Neural cell (in vitro differentiated cells): ENCODE measurements around the gene GPC3.

Source experiments
- CTCF ChIP-seq: fragments of 450-650 bp; IDR thresholded peaks from 2 replicates; pipeline ENCODE4 v1.5.1; 2014; ENCODE audit warnings: antibody characterized with exemption, mild to moderate bottlenecking, moderate library complexity; ENCODE audit not compliant: poor library complexity, severe bottlenecking
- EZH2 ChIP-seq: fragments of 200-600, 300-800 bp; shearing (Covaris generic), sonication (generic); IDR thresholded peaks from 2 replicates; pipeline ENCODE4 v1.6.1; 2014; ENCODE audit warnings: antibody characterized with exemption, low read length, borderline replicate concordance, mild to moderate bottlenecking; ENCODE audit not compliant: insufficient read depth, poor library complexity, severe bottlenecking
- MXI1 ChIP-seq: fragments of 450-650 bp; conservative IDR thresholded peaks from 2 replicates; pipeline ENCODE4 v1.6.1; 2014; ENCODE audit warnings: antibody characterized with exemption, mild to moderate bottlenecking; ENCODE audit not compliant: poor library complexity, severe bottlenecking
- POLR2AphosphoS5 ChIP-seq: IDR thresholded peaks from 2 replicates; pipeline ENCODE4 v1.6.1; 2012
- REST ChIP-seq: IDR thresholded peaks from 2 replicates; pipeline ENCODE4 v1.6.1; 2012; ENCODE audit warnings: borderline replicate concordance
- SMC3 ChIP-seq: fragments of 450-650 bp; conservative IDR thresholded peaks from 2 replicates; pipeline ENCODE4 v1.6.1; 2014; ENCODE audit warnings: antibody characterized with exemption, mild to moderate bottlenecking, moderate library complexity; ENCODE audit not compliant: poor library complexity
- TAF1 ChIP-seq: IDR thresholded peaks from 2 replicates; pipeline ENCODE4 v1.6.1; 2012; ENCODE audit warnings: low read depth

GRCh38 chrX:133544115-133544514 lies 441.3 kb downstream of the GPC3 start:
- no peak for TF ChIP-seq TAF1
- TF ChIP-seq SMC3, result no peak
- TF ChIP-seq CTCF, result no peak
- TF ChIP-seq REST, result no peak
- TF ChIP-seq EZH2, result no peak
- TF ChIP-seq POLR2AphosphoS5, result no peak
- no peak for TF ChIP-seq MXI1
